GM19438 (cell line): ENCODE measurements around the gene ZNF202.
"Not testable (repeated sequence)": the region's sequence is repeated elsewhere in the genome, so short reads cannot be mapped to it uniquely, and the experiment has no call there.

Source experiments
- ATAC-seq: cut with Tn5 transposase; IDR thresholded peaks from one replicate; pipeline ENCODE4 v1.9.1; 2021; ENCODE audit warnings: low read depth; ENCODE audit not compliant: unreplicated experiment

The ZNF202 gene

GRCh38 chr11:123742031-123742723 lies 717 bp upstream of the ZNF202 start:
- no peak for ATAC-seq

GRCh38 chr11:123740787-123741158 lies 687 bp downstream of the ZNF202 start:
- ATAC-seq = peak; percentile 1

- no peak for ATAC-seq
These were observed 3.1 kb downstream of the ZNF202 start for GRCh38 chr11:123738374-123738773.

GRCh38 chr11:123736769-123737168 lies 4.7 kb downstream of the ZNF202 start:
- ATAC-seq = no peak

GRCh38 chr11:123729602-123730001 lies 11.9 kb downstream of the ZNF202 start:
- no peak for ATAC-seq

- ATAC-seq = no peak
These were observed 15.3 kb downstream of the ZNF202 start for GRCh38 chr11:123725995-123726655.

- no peak for ATAC-seq
These were observed 22.0 kb downstream of the ZNF202 start for GRCh38 chr11:123719452-123719851.

- ATAC-seq = no peak
These were observed 23.0 kb downstream of the ZNF202 start for GRCh38 chr11:123718469-123718868.

GRCh38 chr11:123718063-123718462 lies 23.4 kb downstream of the ZNF202 start:
- ATAC-seq = no peak

GRCh38 chr11:123712627-123713026 lies 28.8 kb downstream of the ZNF202 start:
- not testable (repeated sequence) for ATAC-seq

GRCh38 chr11:123707606-123708205 lies 33.8 kb downstream of the ZNF202 start:
- no peak for ATAC-seq

- no peak for ATAC-seq
These were observed 34.3 kb downstream of the ZNF202 start for GRCh38 chr11:123707206-123707605.

- no peak for ATAC-seq
These were observed 37.1 kb downstream of the ZNF202 start for GRCh38 chr11:123704341-123704740.

GRCh38 chr11:123702696-123703095 lies 38.8 kb downstream of the ZNF202 start:
- ATAC-seq = no peak

GRCh38 chr11:123702139-123702538 lies 39.3 kb downstream of the ZNF202 start:
- ATAC-seq = peak; percentile 80

- ATAC-seq = no peak
These were observed 40.7 kb downstream of the ZNF202 start for GRCh38 chr11:123700772-123701171.

GRCh38 chr11:123698546-123699127 lies 42.8 kb downstream of the ZNF202 start:
- ATAC-seq = peak; percentile 48

GRCh38 chr11:123696183-123696582 lies 45.3 kb downstream of the ZNF202 start:
- no peak for ATAC-seq

- ATAC-seq = no peak
These were observed 46.2 kb downstream of the ZNF202 start for GRCh38 chr11:123695231-123695630.

GRCh38 chr11:123694551-123694950 lies 46.9 kb downstream of the ZNF202 start:
- peak; percentile 51 for ATAC-seq

GRCh38 chr11:123692961-123693360 lies 48.5 kb downstream of the ZNF202 start:
- no peak for ATAC-seq
